ENCODE measurements around the gene NLRP5. TPM values are rescaled to one million over a fixed set of nuclear protein-coding genes. Genes with fewer than 3 reads are reported as not detected.

Gene NLRP5
- total and polyA plus RNA-seq, 2 of the 4 experiments (the other 2 are of a cell fraction): not detected

GRCh38 chr19:56096665-56097064 is 110.1 kb downstream of the NLRP5 start:
- no peak overlapping the region for H4K91ac ChIP-seq (ENCODE audit: insufficient read depth, low read depth, low read length)
- no peak overlapping the region for H2AK9ac ChIP-seq (replicated peaks; ENCODE audit: low read depth, low read length, poor library complexity)
- peaks cover 30% of the 10 kb centered on the region for H4K20me1 ChIP-seq (ENCODE audit: insufficient read depth, low read length)
- dilution Hi-C loops (cut with HindIII; ENCODE audit: low sequenced_read_pairs, unreplicated experiment): no loop called here
- peaks cover 18 to 42% of the 10 kb centered on the region in 2 experiments for H3K79me1 ChIP-seq (ENCODE audit: low read depth in 1 of 2, low read length in 2 of 2)
- H3K9me3 ChIP-seq (ENCODE audit: control insufficient read depth, insufficient read depth, low read length): peaks cover 11% of the 10 kb centered on the region
- no peak overlapping the region for H2AK5ac ChIP-seq (ENCODE audit: low read depth, low read length)
- DNase-seq: no peak
- H3K9ac ChIP-seq (ENCODE audit: low read depth, low read length): no peak overlapping the region
- no peak overlapping the region for H2BK15ac ChIP-seq (ENCODE audit: low read depth, low read length)
- H4K8ac ChIP-seq (ENCODE audit: low read depth in 2 of 2, low read length in 2 of 2): no peak overlapping the region
- ATAC-seq (ENCODE audit: low read depth): no peak
- ChIA-PET CTCF (no interaction called here), POLR2A (ENCODE audit: unreplicated experiment) (no interaction called here)
- H2AFZ ChIP-seq (replicated peaks; ENCODE audit: low read length, poor library complexity): no peak overlapping the region
- H2BK20ac ChIP-seq (ENCODE audit: low read depth, low read length): no peak overlapping the region
- BruUV-seq (replicated peaks): no TSS peak
- peaks cover 56% of the 10 kb centered on the region for H3K36me3 ChIP-seq (ENCODE audit: control insufficient read depth, insufficient read depth, low read length)
- no peak overlapping the region for H3K56ac ChIP-seq (ENCODE audit: extremely low read depth, insufficient read depth, low read length)
- no peak overlapping the region for H3K4me2 ChIP-seq (ENCODE audit: low read depth, low read length)
- intact Hi-C loops (cut with micrococcal nuclease): no loop called here
- WGBS, 2 experiments (ENCODE audit: extremely low coverage in 2 of 2, insufficient read length in 1 of 2): no CpG with 5 or more reads among the region's 13 CpGs
- H3K27me3 ChIP-seq (ENCODE audit: control insufficient read depth, insufficient read depth, low read length): no peaks in the 10 kb centered on the region
- no peak overlapping the region for H3K14ac ChIP-seq (replicated peaks; ENCODE audit: low read depth, low read length)
- H3K23ac ChIP-seq (ENCODE audit: low read depth, low read length): no peak overlapping the region
- in situ Hi-C loops (cut with MboI; ENCODE audit: low sequenced_read_pairs): no loop called here
- H2BK5ac ChIP-seq (ENCODE audit: low read depth, low read length, poor library complexity, severe bottlenecking): no peak overlapping the region
- no peak overlapping the region for H3K4me3 ChIP-seq (ENCODE audit: insufficient read depth, low read depth, low read length)
- no peak for TF ChIP-seq RAD21 (IDR thresholded peaks at IDR 0.05; ENCODE audit: low read length)
- no peak for TF ChIP-seq MXI1 (IDR thresholded peaks at IDR 0.05; ENCODE audit: borderline replicate concordance, low read depth, low read length)
- TF ChIP-seq POLR2A (IDR thresholded peaks at IDR 0.05; ENCODE audit: low read depth, low read length): no peak
- TF ChIP-seq BHLHE40 (IDR thresholded peaks at IDR 0.05; ENCODE audit: low read depth, low read length): no peak
- TF ChIP-seq, protein P1, sequence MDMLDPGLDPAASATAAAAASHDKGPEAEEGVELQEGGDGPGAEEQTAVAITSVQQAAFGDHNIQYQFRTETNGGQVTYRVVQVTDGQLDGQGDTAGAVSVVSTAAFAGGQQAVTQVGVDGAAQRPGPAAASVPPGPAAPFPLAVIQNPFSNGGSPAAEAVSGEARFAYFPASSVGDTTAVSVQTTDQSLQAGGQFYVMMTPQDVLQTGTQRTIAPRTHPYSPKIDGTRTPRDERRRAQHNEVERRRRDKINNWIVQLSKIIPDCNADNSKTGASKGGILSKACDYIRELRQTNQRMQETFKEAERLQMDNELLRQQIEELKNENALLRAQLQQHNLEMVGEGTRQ (IDR thresholded peaks at IDR 0.05; ENCODE audit: low read depth, low read length): no peak
- TF ChIP-seq RFX5 (IDR thresholded peaks at IDR 0.05; ENCODE audit: low read depth, low read length): no peak
- TF ChIP-seq FOS (IDR thresholded peaks at IDR 0.05; ENCODE audit: low read depth, low read length): no peak
- no peak for TF ChIP-seq CHD1 (IDR thresholded peaks at IDR 0.05; ENCODE audit: low read depth, low read length)
- no peak for TF ChIP-seq SMC3 (IDR thresholded peaks at IDR 0.05; ENCODE audit: low read depth, low read length)
- no peak for TF ChIP-seq CTCF (conservative IDR thresholded peaks at IDR 0.05; ENCODE audit: low read depth, low read length)
- no peak for TF ChIP-seq MAFK (IDR thresholded peaks at IDR 0.05; ENCODE audit: low read depth, low read length)
- no peak for TF ChIP-seq MAZ (IDR thresholded peaks at IDR 0.05; ENCODE audit: borderline replicate concordance, low read depth, low read length)
- TF ChIP-seq RCOR1 (IDR thresholded peaks at IDR 0.05; ENCODE audit: insufficient replicate concordance, low read length): no peak
- no peak for TF ChIP-seq CEBPB (IDR thresholded peaks at IDR 0.05; ENCODE audit: low read depth, low read length)
- TF ChIP-seq ELK1 (IDR thresholded peaks at IDR 0.05; ENCODE audit: borderline replicate concordance, low read depth, low read length): no peak
- TF ChIP-seq NFE2L2 (IDR thresholded peaks at IDR 0.05; ENCODE audit: low read depth, low read length): no peak
- H3K18ac ChIP-seq (ENCODE audit: low read depth, low read length): no peak overlapping the region
- H3K9me1 ChIP-seq (ENCODE audit: insufficient read depth, low read length): no peaks in the 10 kb centered on the region
- no peak overlapping the region for H4K5ac ChIP-seq (ENCODE audit: low read depth, low read length)
- H2BK120ac ChIP-seq (ENCODE audit: low read depth, low read length): no peak overlapping the region
- H3K4ac ChIP-seq (ENCODE audit: low read depth, low read length): no peak overlapping the region
- H3K4me1 ChIP-seq (ENCODE audit: control insufficient read depth, insufficient read depth, low read length): no peaks in the 10 kb centered on the region
- no peak overlapping the region for H3K27ac ChIP-seq (ENCODE audit: insufficient read depth, low read length)
